Gastrocnemius medialis (tissue), 4 donors: ENCODE data around the gene NBEA.

Experiments used
- CTCF ChIP-seq, 5 experiments: fragments of 450-650 bp in 3 of 5; fragments of 200-600 bp in 2 of 5; sonication (generic) in 2 of 5; IDR thresholded peaks in 4 of 5; conservative IDR thresholded peaks in 1 of 5; 1 replicate in 4 of 5; 2 replicates in 1 of 5; pipeline ENCODE4 v1.5.1; 2016 to 2019; ENCODE audit warnings: antibody characterized with exemption in 5 of 5, mild to moderate bottlenecking in 3 of 5, moderate library complexity in 3 of 5
- POLR2A ChIP-seq, 2 donors: fragments of 450-650 bp; IDR thresholded peaks; one replicate each; pipeline ENCODE4 v1.6.1; 2017; ENCODE audit warnings: antibody characterized with exemption in 2 of 2, mild to moderate bottlenecking in 2 of 2, moderate library complexity in 2 of 2

GRCh38 chr13:35600137-35600536 is 658.1 kb downstream of the NBEA start:
- no peak for TF ChIP-seq POLR2A (IDR thresholded peaks at IDR 0.05)
- TF ChIP-seq CTCF (IDR thresholded peaks at IDR 0.05 in 4 of 5, conservative IDR thresholded peaks at IDR 0.05 in 1 of 5) = no peak
